VCaP (cell line): ENCODE results near the gene LINC00237.

Experiments
- H3K27ac ChIP-seq: fragments of 450-650 bp; 2 replicates; pipeline ENCODE4 v1.5.1; 2017
- TF ChIP-seq, protein P1 (sequence below): fragments of 450-650 bp; conservative IDR thresholded peaks from 2 replicates; pipeline ENCODE4 v1.5.1; 2017; ENCODE audit warnings: mild to moderate bottlenecking, moderate library complexity

The LINC00237 gene

DNA sequence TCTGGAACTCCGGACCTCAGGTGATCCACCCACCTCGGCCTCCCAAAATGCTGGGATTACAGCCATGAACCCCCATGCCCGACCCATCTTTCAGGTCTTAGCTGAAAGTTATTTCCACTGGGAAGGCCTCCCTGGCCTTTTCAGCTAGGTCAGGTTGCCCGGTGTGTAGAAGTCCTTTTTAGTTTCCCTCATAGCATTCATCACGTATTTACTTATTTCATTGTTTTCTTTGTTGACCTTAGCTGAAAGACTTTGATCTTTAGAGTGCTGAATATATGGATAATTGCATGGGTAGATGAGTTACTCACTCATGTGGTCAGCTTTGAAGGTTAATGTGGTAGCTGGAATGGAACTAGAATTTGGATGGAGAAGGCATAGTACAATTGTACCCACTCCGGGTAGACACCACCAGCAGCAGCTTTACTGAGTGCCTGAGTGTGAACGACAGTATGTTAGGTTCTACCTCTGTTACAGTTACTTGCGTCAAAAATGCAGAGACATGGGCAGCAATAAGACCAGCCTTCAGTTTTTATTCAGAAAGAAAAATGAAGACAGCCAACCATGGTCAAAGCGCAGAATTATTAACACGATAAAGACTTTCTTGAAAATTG is 28.8 kb upstream of the LINC00237 start:
- no peak overlapping the region for H3K27ac ChIP-seq

DNA sequence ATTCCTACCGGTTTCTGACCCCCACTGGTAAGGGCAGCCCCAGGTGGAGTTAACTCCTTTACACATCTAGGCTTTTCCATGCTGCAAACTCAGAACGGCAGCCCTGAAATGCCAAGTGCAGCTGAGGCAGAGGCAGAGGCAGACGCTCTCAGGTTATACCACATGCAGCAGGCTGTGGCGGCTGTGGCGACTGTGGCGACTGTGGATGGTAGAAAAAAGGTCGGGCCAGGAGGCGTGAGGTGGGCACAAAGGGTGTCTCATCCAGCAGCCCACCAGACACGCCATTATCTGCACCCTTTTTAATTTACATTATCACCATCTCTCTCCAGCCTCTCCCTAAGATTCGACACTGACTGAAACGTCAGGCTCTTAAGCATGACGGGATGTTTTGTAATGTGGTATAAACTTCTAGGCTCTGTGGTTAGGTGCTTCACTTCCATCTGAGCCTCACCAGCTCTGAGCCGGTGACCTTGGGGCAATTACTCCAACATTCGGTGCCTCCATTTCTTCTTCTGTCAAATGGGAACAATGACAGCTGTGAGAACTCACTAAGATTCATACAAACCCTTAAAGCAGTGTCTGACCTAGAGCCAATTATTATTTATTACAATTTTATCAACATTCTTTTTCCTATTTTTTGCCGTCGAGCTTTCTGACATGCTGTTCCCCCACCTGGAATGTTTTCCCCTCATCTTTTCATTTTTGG is 27.9 kb upstream of the LINC00237 start:
- H3K27ac ChIP-seq, result no peak overlapping the region
- TF ChIP-seq, protein P1, sequence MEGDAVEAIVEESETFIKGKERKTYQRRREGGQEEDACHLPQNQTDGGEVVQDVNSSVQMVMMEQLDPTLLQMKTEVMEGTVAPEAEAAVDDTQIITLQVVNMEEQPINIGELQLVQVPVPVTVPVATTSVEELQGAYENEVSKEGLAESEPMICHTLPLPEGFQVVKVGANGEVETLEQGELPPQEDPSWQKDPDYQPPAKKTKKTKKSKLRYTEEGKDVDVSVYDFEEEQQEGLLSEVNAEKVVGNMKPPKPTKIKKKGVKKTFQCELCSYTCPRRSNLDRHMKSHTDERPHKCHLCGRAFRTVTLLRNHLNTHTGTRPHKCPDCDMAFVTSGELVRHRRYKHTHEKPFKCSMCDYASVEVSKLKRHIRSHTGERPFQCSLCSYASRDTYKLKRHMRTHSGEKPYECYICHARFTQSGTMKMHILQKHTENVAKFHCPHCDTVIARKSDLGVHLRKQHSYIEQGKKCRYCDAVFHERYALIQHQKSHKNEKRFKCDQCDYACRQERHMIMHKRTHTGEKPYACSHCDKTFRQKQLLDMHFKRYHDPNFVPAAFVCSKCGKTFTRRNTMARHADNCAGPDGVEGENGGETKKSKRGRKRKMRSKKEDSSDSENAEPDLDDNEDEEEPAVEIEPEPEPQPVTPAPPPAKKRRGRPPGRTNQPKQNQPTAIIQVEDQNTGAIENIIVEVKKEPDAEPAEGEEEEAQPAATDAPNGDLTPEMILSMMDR, result no peak

More for the DNA sequence above, 28.8 kb upstream of the LINC00237 start:
- TF ChIP-seq, protein P1, result no peak

GRCh38 chr20:21133404-21133803 is 27.2 kb upstream of the LINC00237 start:
- no peak overlapping the region for H3K27ac ChIP-seq
- TF ChIP-seq, protein P1, result no peak

DNA sequence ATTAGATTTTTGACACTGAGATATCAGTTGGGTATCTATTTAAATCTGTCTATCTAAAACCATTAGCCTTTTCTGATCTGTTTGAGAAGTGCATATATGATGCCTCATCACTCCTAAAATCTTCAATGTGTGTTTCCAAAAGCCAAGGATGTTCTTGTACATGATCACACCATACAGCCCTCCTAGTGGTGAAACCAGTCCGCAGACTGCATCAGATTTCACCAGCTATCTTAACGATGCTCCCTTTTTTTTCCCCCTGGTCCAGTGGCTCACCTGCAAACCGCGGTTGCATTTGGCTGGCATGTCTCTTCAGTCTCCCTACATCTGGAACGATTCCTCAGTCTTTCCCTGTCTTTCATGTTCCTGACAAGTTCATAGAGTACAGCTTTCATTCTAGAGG is 23.7 kb upstream of the LINC00237 start:
- TF ChIP-seq, protein P1, result no peak; the same call in 1 of the 2 replicates

GRCh38 chr20:21127201-21127981 is 21.2 kb upstream of the LINC00237 start:
- TF ChIP-seq, protein P1, result no peak
- H3K27ac ChIP-seq, result peak overlapping the region; percentile 95

More for the DNA sequence above, 23.7 kb upstream of the LINC00237 start:
- no peak overlapping the region for H3K27ac ChIP-seq

DNA sequence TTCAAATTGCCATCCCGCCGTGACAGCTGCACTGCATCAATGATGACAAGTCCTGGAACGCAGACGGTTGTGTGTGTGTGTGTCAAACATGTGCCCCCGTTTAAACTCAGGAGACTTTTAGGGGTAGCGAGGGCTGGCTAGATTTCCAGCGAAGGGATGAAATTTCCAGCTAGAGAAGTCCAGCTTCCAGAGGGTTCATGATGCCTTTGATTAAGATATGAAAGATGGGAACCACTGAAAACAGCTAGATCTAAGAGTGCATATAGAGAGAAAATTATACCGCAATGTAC is 20.4 kb upstream of the LINC00237 start:
- TF ChIP-seq, protein P1, result no peak
- H3K27ac ChIP-seq, result peak overlapping the region; percentile 95

DNA sequence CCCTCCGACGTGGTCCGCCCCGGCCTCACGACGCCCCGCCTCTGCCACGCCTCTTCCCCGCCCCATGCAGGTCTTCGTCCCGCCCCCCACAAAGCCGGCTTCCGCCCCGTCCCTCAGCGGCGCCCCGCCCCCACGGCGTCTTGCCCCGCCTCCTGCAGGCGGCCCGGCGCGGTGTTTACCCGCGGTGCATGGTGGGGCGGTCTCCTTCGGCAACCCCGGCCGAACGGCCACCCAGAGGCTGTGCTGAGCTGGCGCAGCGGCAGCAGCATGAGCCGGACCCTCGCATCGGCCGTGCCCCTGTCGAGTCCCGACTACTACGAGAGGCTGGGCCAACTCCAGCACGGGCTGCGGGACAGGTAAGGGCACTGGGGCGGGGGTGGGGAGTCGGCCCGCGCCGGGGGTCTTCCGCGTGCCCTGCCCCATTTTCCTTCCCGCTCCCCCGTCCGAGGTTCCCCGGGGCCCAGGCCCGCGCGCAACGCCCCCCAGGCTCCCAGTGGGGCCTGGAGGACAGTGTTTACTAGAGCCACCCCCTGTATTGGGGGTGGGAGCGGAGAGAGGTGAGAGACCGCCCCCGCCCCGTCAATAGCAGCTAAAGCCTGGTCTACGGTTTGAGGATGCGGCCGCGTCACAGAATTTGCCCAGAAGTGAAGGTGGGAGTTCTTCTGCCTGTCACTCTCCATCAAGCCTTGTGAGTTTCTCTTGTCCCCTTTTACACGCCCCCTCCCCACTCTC is 19.9 kb upstream of the LINC00237 start, which contains the start of gene KIZ:
TSS of gene KIZ (plus strand) at position 234 of the 732 bp plus-strand sequence. CDS start at position 268, 34 bp downstream.
- TF ChIP-seq, protein P1, result peak; percentile 63
- peak within 1 kb of the TSS; percentile 95 for H3K27ac ChIP-seq
